Measurements from ENCODE around the gene BRME1. TPM values are rescaled to one million over a fixed set of nuclear protein-coding genes. Genes with fewer than 3 reads are reported as not detected.

Gene BRME1
- total RNA-seq, 6 experiments from 2014 or later: 0.34 to 3.7 (median 1.2) TPM

DNA sequence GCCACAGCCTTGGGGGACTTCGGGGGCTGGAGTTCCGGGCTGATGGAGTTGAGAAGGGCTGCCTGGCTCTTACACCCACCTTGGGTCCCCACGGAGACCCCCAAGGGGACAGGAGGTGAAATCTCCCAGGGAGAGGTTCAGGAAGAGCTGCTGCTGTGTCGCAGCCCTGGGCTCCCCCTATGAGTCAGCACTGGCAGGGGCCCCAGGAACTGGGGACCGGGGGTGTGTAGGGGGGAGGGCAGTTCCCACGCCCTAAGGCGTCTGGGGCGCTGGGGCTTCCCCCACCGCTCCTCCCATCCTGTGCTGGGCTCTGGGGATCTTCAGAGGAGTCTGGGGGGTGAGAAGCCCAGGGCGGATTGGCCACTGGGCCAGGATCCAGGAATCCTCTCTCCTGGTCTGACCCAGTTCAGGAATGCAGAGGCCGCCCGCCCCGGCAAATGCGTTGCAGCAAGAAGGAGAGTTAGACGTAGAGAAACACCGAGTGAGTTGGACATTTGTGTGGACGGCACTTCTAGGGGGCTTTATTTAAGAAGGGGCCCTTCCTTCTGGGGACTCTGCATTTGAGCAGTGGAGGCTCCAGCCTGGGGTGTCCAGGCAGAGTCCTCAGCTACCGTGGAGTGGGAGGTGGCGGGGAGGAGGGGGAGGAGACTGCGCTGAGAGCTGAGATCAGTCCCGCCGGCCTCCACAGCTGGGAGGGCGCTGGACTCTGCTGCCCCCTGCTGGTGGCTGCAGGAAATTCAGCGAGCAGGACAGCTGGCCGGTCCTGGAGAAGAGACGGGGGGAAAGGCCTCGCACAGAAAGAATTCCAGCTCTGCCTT is 44.0 kb downstream of the BRME1 start:
- ATAC-seq: peak; percentile 95 to 97 (median 96)
- H3K36me3 ChIP-seq: no peaks in the 10 kb centered on the region
- H3K4me1 ChIP-seq: peaks cover 0 to 6% (median 2%) of the 10 kb centered on the region in 4 donors
- peak overlapping the region; percentile 67 to 84 (median 67) for H3K27ac ChIP-seq
- peak; percentile 91 to 93 (median 92) for DNase-seq
- H3K9me3 ChIP-seq: no peaks in the 10 kb centered on the region
- H3K4me3 ChIP-seq: peak overlapping the region; percentile 32 to 45 (median 42)
- H3K27me3 ChIP-seq: no peaks in the 10 kb centered on the region
- WGBS (ENCODE audit: insufficient coverage, low coverage, low lambda C conversion rate, missing lambda C conversion rate): 1% methylated on average over 16 of the region's 27 CpGs
- peak; percentile 35 for TF ChIP-seq POLR2A (IDR thresholded peaks at IDR 0.05)
- TF ChIP-seq, protein P1, sequence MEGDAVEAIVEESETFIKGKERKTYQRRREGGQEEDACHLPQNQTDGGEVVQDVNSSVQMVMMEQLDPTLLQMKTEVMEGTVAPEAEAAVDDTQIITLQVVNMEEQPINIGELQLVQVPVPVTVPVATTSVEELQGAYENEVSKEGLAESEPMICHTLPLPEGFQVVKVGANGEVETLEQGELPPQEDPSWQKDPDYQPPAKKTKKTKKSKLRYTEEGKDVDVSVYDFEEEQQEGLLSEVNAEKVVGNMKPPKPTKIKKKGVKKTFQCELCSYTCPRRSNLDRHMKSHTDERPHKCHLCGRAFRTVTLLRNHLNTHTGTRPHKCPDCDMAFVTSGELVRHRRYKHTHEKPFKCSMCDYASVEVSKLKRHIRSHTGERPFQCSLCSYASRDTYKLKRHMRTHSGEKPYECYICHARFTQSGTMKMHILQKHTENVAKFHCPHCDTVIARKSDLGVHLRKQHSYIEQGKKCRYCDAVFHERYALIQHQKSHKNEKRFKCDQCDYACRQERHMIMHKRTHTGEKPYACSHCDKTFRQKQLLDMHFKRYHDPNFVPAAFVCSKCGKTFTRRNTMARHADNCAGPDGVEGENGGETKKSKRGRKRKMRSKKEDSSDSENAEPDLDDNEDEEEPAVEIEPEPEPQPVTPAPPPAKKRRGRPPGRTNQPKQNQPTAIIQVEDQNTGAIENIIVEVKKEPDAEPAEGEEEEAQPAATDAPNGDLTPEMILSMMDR (IDR thresholded peaks at IDR 0.05): peak; percentile 97 to 99 (median 98)
- intact Hi-C loops (cut with DNase I): loop anchor here (5.0 to 10.0 kb wide), 3 partner anchors 75 to 587 kb away; no protein-coding TSS in a partner anchor

DNA sequence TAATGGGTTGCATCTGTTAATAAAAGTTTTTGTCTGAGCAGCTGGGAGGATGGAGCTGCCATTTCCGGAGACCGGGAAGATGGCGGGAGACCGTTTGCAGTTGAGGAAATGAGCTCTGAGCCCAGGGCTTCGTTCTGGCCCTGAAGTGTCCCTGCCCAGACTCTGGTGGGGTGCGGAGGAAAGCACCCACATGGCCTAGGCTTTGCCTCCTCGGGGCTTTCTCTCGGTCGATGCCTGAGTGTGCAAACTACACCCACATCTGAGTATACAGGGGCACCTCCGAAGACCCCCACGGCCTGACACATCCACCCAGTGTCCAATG is 44.6 kb downstream of the BRME1 start:
- no peaks in the 10 kb centered on the region for H3K36me3 ChIP-seq
- peak overlapping the region; percentile 67 to 84 (median 67) for H3K27ac ChIP-seq
- no peaks in the 10 kb centered on the region for H3K9me3 ChIP-seq
- H3K4me3 ChIP-seq: peak overlapping the region; percentile 32 to 45 (median 42)
- peak in 1 of 4 donors; percentile 1 for ATAC-seq
- WGBS (ENCODE audit: insufficient coverage, low coverage, low lambda C conversion rate, missing lambda C conversion rate): 20% methylated on average over 6 of the region's 11 CpGs
- TF ChIP-seq, protein P1 (IDR thresholded peaks at IDR 0.05): no peak
- TF ChIP-seq POLR2A (IDR thresholded peaks at IDR 0.05): no peak
- no peak for DNase-seq
- intact Hi-C loops (cut with DNase I): loop anchor here (5.0 to 10.0 kb wide), 3 partner anchors 74 to 587 kb away; no protein-coding TSS in a partner anchor
- H3K4me1 ChIP-seq: peaks cover 0 to 6% (median 2%) of the 10 kb centered on the region in 4 donors
- H3K27me3 ChIP-seq: no peaks in the 10 kb centered on the region

DNA sequence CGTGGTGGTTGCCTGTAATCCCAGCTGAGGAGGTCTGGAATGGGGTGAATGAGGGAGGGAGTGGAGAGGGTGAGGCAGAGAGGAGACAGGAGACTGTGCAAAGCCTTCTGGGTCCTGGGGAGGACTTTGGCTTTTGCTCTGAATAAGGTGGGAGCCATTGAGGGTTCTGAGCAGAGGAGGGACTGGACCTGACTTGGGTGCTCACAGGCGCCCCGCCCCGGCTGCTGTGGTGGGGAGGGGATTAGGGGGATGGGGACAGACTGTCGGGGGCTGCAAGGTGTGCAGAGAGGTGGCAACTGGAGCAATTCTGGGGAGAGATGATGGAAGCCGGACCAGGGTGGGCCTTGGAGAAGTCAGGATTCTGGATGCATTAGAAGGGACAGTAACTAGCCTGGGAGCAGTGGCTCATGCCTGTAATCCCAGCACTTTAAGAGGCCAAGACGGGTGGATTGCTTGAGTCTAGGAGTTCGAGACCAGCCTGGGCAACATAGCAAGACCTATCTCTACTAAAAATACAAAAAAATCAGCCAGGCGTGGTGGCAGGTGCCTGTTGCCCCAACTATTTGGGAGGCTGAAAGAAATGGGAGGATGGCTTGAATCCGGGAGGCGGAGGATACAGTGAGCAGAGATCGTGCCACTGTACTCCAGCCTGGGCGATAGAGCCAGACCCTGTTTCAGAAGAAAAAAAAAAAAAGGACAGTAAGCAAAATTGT is 45.1 kb downstream of the BRME1 start:
- 80% methylated on average over 10 of the region's 13 CpGs for WGBS (ENCODE audit: insufficient coverage, low coverage, low lambda C conversion rate, missing lambda C conversion rate)
- Histone ChIP-seq H3K27me3 (no peaks in the 10 kb centered on the region), H3K36me3 (no peaks in the 10 kb centered on the region), H3K4me1 (peaks cover 0 to 6% (median 1%) of the 10 kb centered on the region in 4 donors), H3K9me3 (no peaks in the 10 kb centered on the region), H3K4me3 (no peak overlapping the region), H3K27ac (peak overlapping the region in 2 of 3 donors; percentile 67 to 84)
- DNase-seq: no peak
- intact Hi-C loops (cut with DNase I): loop anchor here (5.0 to 10.0 kb wide), 3 partner anchors 74 to 586 kb away; no protein-coding TSS in a partner anchor
- TF ChIP-seq, protein P1 (IDR thresholded peaks at IDR 0.05): no peak
- no peak for ATAC-seq

DNA sequence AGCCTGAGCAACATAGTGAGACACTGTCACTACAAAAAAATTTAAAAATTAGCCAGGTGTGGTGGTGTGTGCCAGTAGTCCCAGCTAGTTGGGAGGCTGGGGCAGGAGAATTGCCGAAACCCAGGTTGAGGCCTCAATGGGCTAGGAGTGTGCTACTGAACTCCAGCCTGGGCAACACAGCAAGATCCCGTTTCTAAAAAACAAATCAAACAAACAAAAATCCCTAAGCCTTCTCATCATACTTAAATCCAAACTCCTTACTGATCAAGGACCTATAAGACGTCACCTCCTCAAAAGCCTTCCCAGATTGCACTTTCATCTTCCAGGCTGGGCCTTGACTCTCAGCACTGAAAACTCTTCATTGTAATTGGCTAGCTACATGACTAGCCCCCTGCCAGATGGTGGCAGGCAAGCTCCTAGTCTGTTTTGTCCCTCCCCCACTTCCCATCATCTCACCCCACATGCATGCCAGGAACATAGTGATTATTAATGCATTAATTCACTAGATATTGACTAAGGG is 46.5 kb downstream of the BRME1 start:
- no peak for DNase-seq
- intact Hi-C loops (cut with DNase I): loop anchor here in 1 of 2 donors (5.0 kb wide), 1 partner anchor 252 kb away; no protein-coding TSS in a partner anchor
- Histone ChIP-seq H3K9me3 (no peaks in the 10 kb centered on the region), H3K27me3 (no peaks in the 10 kb centered on the region), H3K4me1 (peaks cover 0 to 6% (median 0%) of the 10 kb centered on the region in 4 donors), H3K27ac (no peak overlapping the region), H3K36me3 (no peaks in the 10 kb centered on the region), H3K4me3 (no peak overlapping the region)
- 90% methylated on average over 2 of the region's 3 CpGs for WGBS (ENCODE audit: insufficient coverage, low coverage, low lambda C conversion rate, missing lambda C conversion rate)
- TF ChIP-seq, protein P1 (IDR thresholded peaks at IDR 0.05): no peak
- no peak for TF ChIP-seq POLR2A (IDR thresholded peaks at IDR 0.05)
- ATAC-seq: no peak
